AG10803 (cell line): ENCODE results near the gene CNTFR.

Experiments used
- DNase-seq: peaks from one replicate; pipeline ENCODE4 v3.0.0; 2010; ENCODE audit warnings: low read depth
- H3K4me3 ChIP-seq: 2 replicates; pipeline ENCODE4 v1.5.1; 2011; ENCODE audit warnings: mild to moderate bottlenecking, low read length, control low read depth
- CTCF ChIP-seq: conservative IDR thresholded peaks from 2 replicates; pipeline ENCODE4 v1.5.1; 2011; ENCODE audit warnings: mild to moderate bottlenecking, low read length, control low read depth, inconsistent platforms

Gene CNTFR

GRCh38 chr9:34506623-34507022 is 82.9 kb downstream of the CNTFR start:
- DNase-seq, result no peak
- no peak for TF ChIP-seq CTCF
- H3K4me3 ChIP-seq, result no peak overlapping the region

- DNase-seq, result peak; percentile 11
- TF ChIP-seq CTCF, result no peak
- no peak overlapping the region for H3K4me3 ChIP-seq
Measured at GRCh38 chr9:34505370-34506120, 84.0 kb downstream of the CNTFR start.

- TF ChIP-seq CTCF, result no peak
- H3K4me3 ChIP-seq, result no peak overlapping the region
- DNase-seq, result no peak
Measured at GRCh38 chr9:34503406-34503805, 86.1 kb downstream of the CNTFR start.

GRCh38 chr9:34502891-34503290 is 86.6 kb downstream of the CNTFR start:
- no peak for TF ChIP-seq CTCF
- DNase-seq, result no peak
- no peak overlapping the region for H3K4me3 ChIP-seq

GRCh38 chr9:34502471-34502870 is 87.1 kb downstream of the CNTFR start:
- no peak for TF ChIP-seq CTCF
- H3K4me3 ChIP-seq, result no peak overlapping the region
- DNase-seq, result no peak

GRCh38 chr9:34501889-34502425 is 87.6 kb downstream of the CNTFR start:
- TF ChIP-seq CTCF, result peak; percentile 37
- peak; percentile 84 for DNase-seq
- H3K4me3 ChIP-seq, result no peak overlapping the region
